ENCODE results near the gene LPAR2.
"Not testable (repeated sequence)": the region's sequence is repeated elsewhere in the genome, so short reads cannot be mapped to it uniquely, and the experiment has no call there.

Gene LPAR2

GRCh38 chr19:19627621-19628500, at the start of gene LPAR2:
TSS of gene LPAR2 (minus strand) at chr19:19628220. CDS start at chr19:19627275, 945 bp downstream.
- DNase-seq = peak; percentile 83

GRCh38 chr19:19677579-19677978, 49.6 kb upstream of the LPAR2 start:
- no peak for DNase-seq

DNA sequence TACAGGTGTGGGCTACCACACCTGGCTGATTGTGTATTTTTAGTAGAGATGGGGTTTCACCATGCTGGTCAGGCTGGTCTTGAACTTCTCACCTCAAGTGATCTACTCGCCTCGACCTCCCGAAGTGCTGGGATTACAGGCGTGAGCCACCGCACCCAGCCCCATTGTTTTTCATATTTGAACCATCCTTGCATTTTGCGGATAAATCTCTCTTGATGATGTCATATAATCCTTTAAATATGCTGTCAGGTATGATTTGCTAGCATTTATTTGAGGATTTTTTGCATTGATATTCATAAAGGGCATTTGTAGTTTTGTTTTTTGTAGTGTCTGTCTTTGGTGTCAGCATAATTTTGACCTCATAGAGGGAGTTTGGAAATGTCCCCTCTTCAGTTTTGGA, 46.3 kb upstream of the LPAR2 start:
- DNase-seq = no peak

DNA sequence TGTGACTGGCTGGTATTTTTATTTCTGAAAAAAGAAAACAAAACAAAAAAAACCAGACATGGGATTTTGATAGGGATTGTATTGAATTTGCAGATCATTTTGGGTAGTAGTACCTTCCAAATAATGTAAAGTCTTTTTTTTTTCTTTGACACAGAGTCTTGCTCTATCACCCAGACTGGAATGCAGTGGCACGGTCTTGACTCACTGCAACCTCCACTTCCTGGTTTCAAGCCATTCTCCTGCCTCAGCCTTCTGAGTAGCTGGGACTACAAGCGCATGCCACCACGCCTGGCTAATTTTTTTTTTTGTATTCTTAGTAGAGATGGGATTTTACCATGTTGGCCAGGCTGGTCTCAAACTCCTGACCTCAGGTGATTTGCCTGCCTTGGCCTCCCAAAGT, 44.8 kb upstream of the LPAR2 start:
- DNase-seq = no peak

DNA sequence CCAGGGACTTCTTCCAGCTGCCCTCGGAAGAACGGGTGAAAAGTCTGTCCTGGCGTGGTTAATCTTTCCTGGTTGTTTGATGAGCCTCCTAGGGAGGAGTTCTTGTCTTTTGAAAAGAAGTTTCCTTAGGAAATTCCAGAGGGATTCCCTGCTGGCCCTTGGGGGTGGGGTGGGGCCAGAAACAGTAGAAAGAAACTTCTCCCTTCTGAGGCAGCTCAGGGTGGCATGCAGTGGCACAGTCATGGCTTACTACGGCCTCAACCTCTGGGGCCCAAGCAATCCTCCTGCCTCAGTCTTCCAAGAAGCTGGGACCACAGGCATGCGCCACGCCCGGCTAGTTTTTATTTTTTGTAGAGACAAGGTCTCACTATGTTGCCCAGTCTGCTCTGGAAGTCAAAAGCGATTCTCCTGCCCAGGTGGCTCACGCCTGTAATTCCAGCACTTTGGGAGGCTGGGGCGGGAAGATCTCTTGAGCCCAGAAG, 42.1 kb upstream of the LPAR2 start:
- no peak for DNase-seq

DNA sequence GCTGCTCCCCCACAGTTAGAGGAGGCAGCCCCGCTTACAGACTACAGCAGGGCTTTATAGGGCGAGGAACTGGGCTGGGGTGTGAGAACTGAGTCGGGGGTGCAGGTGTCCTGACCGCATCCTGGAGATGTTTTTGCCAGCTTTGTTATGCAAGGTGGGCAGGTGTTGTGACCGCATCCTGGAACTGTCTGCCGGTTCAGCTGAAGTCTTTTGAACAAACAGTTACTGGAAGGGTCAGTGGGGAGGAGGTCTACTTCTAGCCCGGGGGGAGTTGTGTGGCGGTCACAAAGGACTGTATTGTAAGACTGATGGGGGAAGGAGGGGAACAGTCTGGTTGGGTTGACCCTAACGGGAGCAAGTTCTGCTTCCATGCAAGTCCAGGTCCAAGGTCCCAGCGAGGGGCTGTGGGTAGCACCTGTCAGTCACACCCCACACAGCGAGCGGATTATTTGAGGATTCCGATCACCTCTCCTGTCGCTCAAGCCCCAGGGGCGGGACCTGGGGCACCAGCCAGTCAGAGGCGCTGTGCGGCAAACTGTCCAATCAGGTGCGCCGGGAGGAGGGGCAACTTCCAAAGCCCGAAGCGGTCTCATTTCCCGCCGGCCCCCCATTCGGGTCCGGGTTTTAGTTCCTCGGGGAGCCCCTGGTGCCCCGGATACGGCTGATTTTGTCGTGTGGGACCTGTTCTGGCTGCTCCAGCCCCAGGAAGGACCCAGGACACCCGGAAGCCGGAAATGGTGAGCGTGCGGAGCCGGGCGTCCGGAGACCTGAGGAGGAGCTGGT, 40.4 kb upstream of the LPAR2 start, which contains the start of gene ZNF101:
ZNF101 (plus strand) TSS at position 610 of the 783 bp plus-strand sequence; CDS start at position 735, 125 bp downstream.
- peak; percentile 95 for DNase-seq

DNA sequence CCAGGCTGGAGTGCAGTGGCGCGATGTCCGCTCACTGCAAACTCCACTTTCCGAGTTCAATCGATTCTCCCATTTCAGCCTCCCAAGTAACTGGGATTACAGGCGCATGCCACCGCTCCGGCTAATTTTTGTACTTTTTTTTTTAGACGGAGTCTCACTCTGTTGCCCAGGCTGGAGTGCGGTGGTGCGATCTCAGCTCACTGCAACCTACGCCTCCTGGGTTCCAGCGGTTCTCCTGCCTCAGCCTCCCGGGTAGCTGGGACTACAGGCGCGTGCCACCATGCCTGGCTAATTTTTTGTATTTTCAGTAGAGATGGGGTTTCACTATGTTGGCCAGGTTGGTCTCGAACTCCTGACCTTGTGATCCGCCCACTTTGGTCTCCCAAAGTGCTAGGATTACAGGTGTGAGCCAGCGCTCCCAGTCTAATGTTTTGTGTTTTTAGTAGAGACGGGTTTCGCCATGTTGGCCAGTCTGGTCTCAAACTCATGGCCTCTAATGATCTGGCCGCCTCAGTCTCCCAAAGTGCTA, 37.5 kb upstream of the LPAR2 start:
- not testable (repeated sequence) for DNase-seq

DNA sequence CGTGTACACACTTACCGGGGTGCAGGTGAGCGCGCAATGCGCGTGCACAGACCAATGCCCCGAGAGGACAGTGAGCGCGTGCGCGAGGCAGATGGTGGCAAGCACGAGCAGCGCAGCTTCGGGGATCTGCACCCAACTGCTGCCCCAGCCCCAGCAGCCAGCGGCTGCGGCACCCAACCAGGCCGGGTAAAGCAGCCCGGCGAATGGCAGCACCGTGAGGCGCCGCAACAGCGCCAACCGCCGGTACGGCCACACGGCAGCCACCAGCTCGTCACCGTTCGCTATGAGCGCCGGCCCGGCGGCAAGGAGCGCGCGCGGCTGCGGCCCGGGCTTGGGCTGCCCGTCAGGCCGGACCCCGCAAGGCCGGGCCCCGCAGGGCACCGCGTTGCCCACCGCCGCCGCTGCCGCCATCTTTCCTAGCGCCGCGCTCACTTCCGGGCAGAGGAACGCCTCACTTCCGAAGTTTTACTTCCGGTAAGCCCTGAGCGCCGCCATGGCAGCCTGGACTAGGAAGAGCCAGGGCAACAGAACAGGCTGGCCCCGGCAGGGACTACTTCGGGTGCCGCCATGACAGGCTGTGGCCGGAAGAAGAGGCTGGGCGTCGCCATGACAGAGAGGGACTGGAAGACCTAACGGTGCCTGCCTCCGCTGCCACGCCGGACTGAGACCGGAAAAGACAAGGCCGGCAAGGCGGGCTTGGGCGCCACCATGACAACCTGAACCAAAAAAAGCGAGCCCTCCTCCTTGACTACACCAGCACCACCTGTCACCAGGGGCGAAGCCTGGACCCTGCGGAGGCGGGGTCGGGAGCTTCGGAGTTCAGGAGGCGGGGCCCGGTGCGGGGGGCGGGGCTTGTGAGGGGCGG, 35.5 kb upstream of the LPAR2 start, which contains the start of gene ATP13A1:
ATP13A1 (minus strand) TSS at position 421 of the 865 bp plus-strand sequence; CDS start at position 411, 10 bp downstream.
- DNase-seq = peak; percentile 99

DNA sequence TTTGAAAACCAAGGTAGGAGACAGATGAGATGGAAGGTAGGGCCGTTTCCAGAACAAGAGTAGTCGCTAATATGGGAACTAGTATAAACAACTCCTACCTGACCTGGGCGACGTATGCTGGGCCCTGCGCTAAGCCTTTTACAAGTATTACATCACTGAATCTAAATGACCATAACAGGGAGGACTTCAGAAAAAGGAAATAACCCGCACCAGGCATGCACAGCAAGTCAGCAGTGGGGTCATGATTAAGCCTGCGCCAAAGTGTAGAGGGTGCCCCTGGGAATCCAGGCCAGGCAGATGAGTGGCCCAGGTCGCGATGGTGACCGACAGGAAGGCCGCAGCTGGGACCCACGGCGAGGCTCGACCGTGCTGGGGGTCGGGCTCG, 34.8 kb upstream of the LPAR2 start:
- DNase-seq = no peak

DNA sequence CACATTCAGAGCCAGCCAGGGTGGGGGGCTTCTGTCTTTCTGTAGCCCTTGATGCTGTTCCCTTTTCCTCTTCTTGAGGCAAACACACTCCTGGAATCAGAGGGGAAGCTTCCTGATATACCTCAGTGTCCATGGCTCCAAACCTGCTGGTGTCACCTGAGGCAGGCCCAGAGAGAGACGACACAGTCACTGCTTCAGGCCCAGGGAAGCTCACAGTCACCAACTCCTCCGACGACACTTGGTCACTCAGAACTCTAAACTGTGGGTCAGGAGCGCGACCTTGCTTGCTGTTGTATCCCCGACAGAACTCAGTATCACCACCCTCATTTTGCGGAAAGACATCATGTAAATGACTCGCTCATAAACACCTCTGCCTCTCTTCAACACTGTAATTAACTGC, 34.3 kb upstream of the LPAR2 start:
- DNase-seq = no peak

GRCh38 chr19:19661675-19662251, 33.7 kb upstream of the LPAR2 start:
- DNase-seq = no peak

DNA sequence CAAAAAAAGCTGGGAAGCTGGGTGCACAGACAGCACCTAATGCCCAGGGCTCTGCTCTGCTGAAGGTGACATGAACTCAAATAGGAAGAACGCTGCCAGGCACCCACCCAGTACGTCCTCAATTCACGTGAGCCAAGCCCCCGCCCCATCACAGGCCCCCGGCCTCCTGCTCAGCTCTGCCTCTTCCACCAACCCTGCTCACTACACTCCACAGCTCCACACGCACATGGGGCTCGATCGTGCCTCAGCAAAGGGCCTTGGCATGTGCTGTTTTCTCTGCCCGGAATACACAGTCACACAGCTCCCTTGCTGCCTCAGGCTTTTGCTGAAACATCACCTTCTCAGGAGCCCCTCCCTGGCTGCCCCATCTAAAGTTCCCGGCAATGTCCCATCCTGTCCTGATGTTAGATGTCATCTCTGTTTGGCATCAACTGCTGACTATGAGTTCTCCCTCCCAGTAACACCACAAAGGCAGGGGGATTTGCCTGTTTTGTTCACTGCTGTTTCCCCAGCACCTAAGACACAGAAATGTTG, 33.2 kb upstream of the LPAR2 start:
- no peak for DNase-seq

- no peak for DNase-seq
Measured at GRCh38 chr19:19659646-19660245, 31.7 kb upstream of the LPAR2 start.

GRCh38 chr19:19657397-19657783, 29.4 kb upstream of the LPAR2 start:
- no peak for DNase-seq

GRCh38 chr19:19656451-19657396, 28.7 kb upstream of the LPAR2 start:
- DNase-seq = no peak

- DNase-seq = no peak
Measured at GRCh38 chr19:19655641-19656343, 27.8 kb upstream of the LPAR2 start.

- DNase-seq = no peak
Measured at GRCh38 chr19:19655051-19655594, 27.1 kb upstream of the LPAR2 start.

GRCh38 chr19:19654441-19654840, 26.4 kb upstream of the LPAR2 start:
- no peak for DNase-seq

DNA sequence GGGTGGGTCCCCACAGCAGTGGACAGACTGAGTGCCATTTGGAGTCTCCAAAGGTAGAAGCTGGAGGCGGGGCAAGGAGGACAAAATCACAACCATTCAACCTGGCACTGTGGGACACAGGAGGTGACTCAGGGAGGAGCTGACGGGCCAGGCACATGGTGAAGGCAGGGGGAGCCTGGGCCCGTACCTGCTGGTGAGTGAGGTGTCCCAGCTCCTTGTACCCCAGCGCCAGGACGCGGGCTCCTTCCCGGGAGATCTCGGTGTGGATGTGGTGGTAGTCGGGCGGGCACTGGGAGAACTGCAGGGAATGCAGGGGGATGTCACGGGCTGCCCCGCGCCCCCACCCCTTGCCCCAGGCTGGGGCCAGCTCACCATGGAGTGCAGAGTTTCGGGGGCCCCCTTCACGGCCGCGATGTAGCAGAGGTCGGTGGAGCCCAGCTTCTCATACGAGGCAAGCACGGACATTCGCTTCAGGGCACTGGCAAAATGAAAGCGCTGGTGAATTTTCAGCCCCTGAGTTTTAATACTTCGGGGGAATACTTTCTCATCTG, 25.7 kb upstream of the LPAR2 start:
- no peak for DNase-seq
